ENCODE data around the gene SORCS2. TPM values are rescaled to one million over a fixed set of nuclear protein-coding genes. Genes with fewer than 3 reads are reported as not detected.

Gene SORCS2
- total RNA-seq, 1 experiment from 2014 or later = not detected

DNA sequence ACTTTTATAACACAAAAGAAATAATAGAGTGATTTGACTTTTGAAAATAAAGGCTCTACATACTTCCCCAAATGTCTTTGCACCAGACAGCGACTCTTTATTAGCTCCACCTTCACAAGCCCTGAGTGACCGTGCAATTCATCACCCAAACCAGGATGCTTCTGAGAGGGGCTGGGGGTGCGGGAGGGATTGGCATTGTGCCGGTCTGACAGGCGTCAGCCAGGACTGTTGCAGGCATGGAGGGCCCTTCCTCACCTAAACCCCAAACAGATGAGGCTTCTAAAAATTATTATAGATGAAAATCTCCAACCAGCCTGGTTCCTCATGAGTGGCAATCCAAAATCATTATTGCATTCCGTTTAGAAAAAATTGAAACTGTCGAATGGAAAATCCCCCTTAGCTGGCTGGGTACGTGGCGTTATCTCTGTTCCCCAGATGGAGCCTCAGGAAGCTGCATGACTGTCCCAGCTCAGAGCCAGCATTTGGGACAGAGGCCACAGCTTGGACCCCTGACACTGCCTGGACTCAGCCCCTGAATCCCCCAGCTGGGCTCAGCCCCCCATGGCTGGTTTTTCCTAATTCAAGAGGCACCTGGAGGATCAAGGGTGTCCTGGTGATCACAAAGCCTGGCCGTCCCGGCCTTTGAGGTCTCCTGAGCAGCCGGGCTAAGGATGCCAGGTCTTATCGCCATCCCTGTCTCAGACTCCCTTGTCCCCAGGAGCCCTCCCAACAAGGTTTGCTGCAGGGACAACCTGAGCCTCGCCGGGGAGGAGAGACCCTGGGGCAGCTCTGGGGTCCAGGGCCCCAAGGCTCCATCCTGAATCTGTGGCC is 60.4 kb downstream of the SORCS2 start:
- no peaks in the 10 kb centered on the region for H3K9me3 Mint-ChIP-seq (ENCODE audit: low read depth, unreplicated experiment)
- TF ChIP-seq, protein P1, sequence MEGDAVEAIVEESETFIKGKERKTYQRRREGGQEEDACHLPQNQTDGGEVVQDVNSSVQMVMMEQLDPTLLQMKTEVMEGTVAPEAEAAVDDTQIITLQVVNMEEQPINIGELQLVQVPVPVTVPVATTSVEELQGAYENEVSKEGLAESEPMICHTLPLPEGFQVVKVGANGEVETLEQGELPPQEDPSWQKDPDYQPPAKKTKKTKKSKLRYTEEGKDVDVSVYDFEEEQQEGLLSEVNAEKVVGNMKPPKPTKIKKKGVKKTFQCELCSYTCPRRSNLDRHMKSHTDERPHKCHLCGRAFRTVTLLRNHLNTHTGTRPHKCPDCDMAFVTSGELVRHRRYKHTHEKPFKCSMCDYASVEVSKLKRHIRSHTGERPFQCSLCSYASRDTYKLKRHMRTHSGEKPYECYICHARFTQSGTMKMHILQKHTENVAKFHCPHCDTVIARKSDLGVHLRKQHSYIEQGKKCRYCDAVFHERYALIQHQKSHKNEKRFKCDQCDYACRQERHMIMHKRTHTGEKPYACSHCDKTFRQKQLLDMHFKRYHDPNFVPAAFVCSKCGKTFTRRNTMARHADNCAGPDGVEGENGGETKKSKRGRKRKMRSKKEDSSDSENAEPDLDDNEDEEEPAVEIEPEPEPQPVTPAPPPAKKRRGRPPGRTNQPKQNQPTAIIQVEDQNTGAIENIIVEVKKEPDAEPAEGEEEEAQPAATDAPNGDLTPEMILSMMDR (IDR thresholded peaks at IDR 0.05; ENCODE audit: unreplicated experiment) = no peak
- H3K4me3 Mint-ChIP-seq (ENCODE audit: low read depth, unreplicated experiment) = no peak overlapping the region
- no peaks in the 10 kb centered on the region for H3K4me1 Mint-ChIP-seq (ENCODE audit: low read depth, unreplicated experiment)
- no peak for DNase-seq
- CTCF ChIA-PET = no interaction called here
- no TSS peak for BruUV-seq (replicated peaks)
- intact Hi-C loops (cut with micrococcal nuclease; ENCODE audit: unreplicated experiment) = no loop called here
- H3K27me3 Mint-ChIP-seq (ENCODE audit: unreplicated experiment) = peaks cover 86% of the 10 kb centered on the region
- no peak overlapping the region for H3K27ac Mint-ChIP-seq (ENCODE audit: unreplicated experiment)
- no peaks in the 10 kb centered on the region for H3K36me3 Mint-ChIP-seq (ENCODE audit: insufficient read depth, unreplicated experiment)

DNA sequence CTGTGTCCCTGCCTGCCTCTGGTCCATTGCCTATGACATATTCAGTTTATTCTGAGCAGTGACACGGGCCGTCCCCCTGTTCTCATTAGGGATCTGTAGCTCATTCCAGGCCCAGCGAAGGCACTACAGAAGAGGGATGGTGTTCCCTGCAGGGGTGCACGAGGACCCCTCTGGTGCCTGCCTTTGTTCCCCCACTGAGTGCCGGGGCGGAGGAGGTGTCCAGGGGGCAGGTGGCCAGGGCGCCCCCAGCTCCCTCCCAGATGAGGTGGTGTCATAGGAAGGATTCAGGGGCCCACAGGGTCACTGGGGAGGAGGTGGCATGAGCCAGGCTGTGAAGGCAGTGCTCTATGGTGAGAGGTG is 61.0 kb downstream of the SORCS2 start:
- peaks cover 92% of the 10 kb centered on the region for H3K27me3 Mint-ChIP-seq (ENCODE audit: unreplicated experiment)
- no peaks in the 10 kb centered on the region for H3K4me1 Mint-ChIP-seq (ENCODE audit: low read depth, unreplicated experiment)
- intact Hi-C loops (cut with micrococcal nuclease; ENCODE audit: unreplicated experiment) = no loop called here
- H3K4me3 Mint-ChIP-seq (ENCODE audit: low read depth, unreplicated experiment) = no peak overlapping the region
- CTCF ChIA-PET = no interaction called here
- no peaks in the 10 kb centered on the region for H3K36me3 Mint-ChIP-seq (ENCODE audit: insufficient read depth, unreplicated experiment)
- no peak for DNase-seq
- BruUV-seq (replicated peaks) = no TSS peak
- TF ChIP-seq, protein P1 (IDR thresholded peaks at IDR 0.05; ENCODE audit: unreplicated experiment) = no peak
- no peak overlapping the region for H3K27ac Mint-ChIP-seq (ENCODE audit: unreplicated experiment)
- H3K9me3 Mint-ChIP-seq (ENCODE audit: low read depth, unreplicated experiment) = no peaks in the 10 kb centered on the region

GRCh38 chr4:7253837-7254236 is 61.5 kb downstream of the SORCS2 start:
- CTCF ChIA-PET = no interaction called here
- Mint-ChIP-seq H3K9me3 (ENCODE audit: low read depth, unreplicated experiment) (no peaks in the 10 kb centered on the region), H3K4me1 (ENCODE audit: low read depth, unreplicated experiment) (no peaks in the 10 kb centered on the region), H3K27me3 (ENCODE audit: unreplicated experiment) (peaks cover 93% of the 10 kb centered on the region), H3K4me3 (ENCODE audit: low read depth, unreplicated experiment) (no peak overlapping the region), H3K36me3 (ENCODE audit: insufficient read depth, unreplicated experiment) (no peaks in the 10 kb centered on the region), H3K27ac (ENCODE audit: unreplicated experiment) (no peak overlapping the region)
- DNase-seq = no peak
- intact Hi-C loops (cut with micrococcal nuclease; ENCODE audit: unreplicated experiment) = no loop called here
- BruUV-seq (replicated peaks) = no TSS peak
- TF ChIP-seq, protein P1 (IDR thresholded peaks at IDR 0.05; ENCODE audit: unreplicated experiment) = no peak

- TF ChIP-seq, protein P1 (IDR thresholded peaks at IDR 0.05; ENCODE audit: unreplicated experiment) = no peak
- Mint-ChIP-seq H3K27me3 (ENCODE audit: unreplicated experiment) (peaks cover 95% of the 10 kb centered on the region), H3K27ac (ENCODE audit: unreplicated experiment) (no peak overlapping the region), H3K9me3 (ENCODE audit: low read depth, unreplicated experiment) (no peaks in the 10 kb centered on the region), H3K4me1 (ENCODE audit: low read depth, unreplicated experiment) (no peaks in the 10 kb centered on the region), H3K4me3 (ENCODE audit: low read depth, unreplicated experiment) (no peak overlapping the region), H3K36me3 (ENCODE audit: insufficient read depth, unreplicated experiment) (no peaks in the 10 kb centered on the region)
- intact Hi-C loops (cut with micrococcal nuclease; ENCODE audit: unreplicated experiment) = no loop called here
- no TSS peak for BruUV-seq (replicated peaks)
- DNase-seq = no peak
- CTCF ChIA-PET = no interaction called here
These were observed 62.6 kb downstream of the SORCS2 start for GRCh38 chr4:7254736-7255487.
